Lung (tissue), 16 donors: ENCODE measurements around the gene CST11. TPM values are rescaled to one million over a fixed set of nuclear protein-coding genes. Genes with fewer than 3 reads are reported as not detected.

Source experiments
- ATAC-seq: fragments of 200-7000 bp; cut with Tn5 transposase; one replicate; pipeline ENCODE4 v1.9.1; 2020; ENCODE audit warnings: moderate number of reproducible peaks; ENCODE audit not compliant: insufficient read depth, low FRiP score
- DNase-seq, 3 donors: peaks; one replicate each; pipeline ENCODE4 v3.0.0-alpha.2; 2013 to 2017
- H3K27ac ChIP-seq, 2 donors: one replicate each; pipeline ENCODE4 v1.5.1; 2013; ENCODE audit warnings: mild to moderate bottlenecking in 2 of 2, moderate library complexity in 2 of 2, control low read depth in 1 of 2, inconsistent platforms in 1 of 2, low read depth in 1 of 2, low read length in 1 of 2
- H3K27me3 ChIP-seq, 3 donors: one replicate each; pipeline ENCODE4 v1.5.1; 2013; ENCODE audit warnings: low read length in 2 of 3; ENCODE audit not compliant: control insufficient read depth in 3 of 3, insufficient read depth in 3 of 3
- H3K36me3 ChIP-seq, 4 donors: one replicate each; pipeline ENCODE4 v1.5.1; 2013; ENCODE audit warnings: low read length in 4 of 4, mild to moderate bottlenecking in 1 of 4, moderate library complexity in 1 of 4; ENCODE audit not compliant: control insufficient read depth in 4 of 4, insufficient read depth in 4 of 4
- H3K4me1 ChIP-seq, 5 donors: one replicate each; pipeline ENCODE4 v1.5.1; 2013; ENCODE audit warnings: low read length in 5 of 5, mild to moderate bottlenecking in 2 of 5, moderate library complexity in 1 of 5; ENCODE audit not compliant: control insufficient read depth in 5 of 5, insufficient read depth in 5 of 5
- H3K4me3 ChIP-seq: one replicate; pipeline ENCODE4 v1.5.1; 2013; ENCODE audit warnings: mild to moderate bottlenecking, control low read depth, moderate library complexity
- H3K9ac ChIP-seq, 2 donors: one replicate each; pipeline ENCODE4 v1.5.1; 2013; ENCODE audit warnings: low read length in 2 of 2, control low read depth in 1 of 2; ENCODE audit not compliant: insufficient read depth in 1 of 2
- H3K9me3 ChIP-seq, 4 donors: one replicate each; pipeline ENCODE4 v1.5.1; 2013; ENCODE audit warnings: low read length in 3 of 4, mild to moderate bottlenecking in 1 of 4, moderate library complexity in 1 of 4; ENCODE audit not compliant: control insufficient read depth in 4 of 4, insufficient read depth in 3 of 4
- whole genome bisulfite sequencing, 2 donors: extraction: QIAGEN DNeasy Blood & Tissue Kit; methylation state at CpG; one replicate each; pipeline ENCODE4 v1.1.7; 2013; 5-methylcytosine and 5-hydroxymethylcytosine counted together
- long read RNA-seq, 5 donors: transcript quantifications; one replicate each; lab custom pipeline, GENCODE V29; 2026
- polyA plus RNA-seq, 2 donors: library from polyadenylated mRNA; stranded (reverse); fragments of 200-250 nt; gene quantifications; one replicate each; pipeline ENCODE4 v1.2.1, GENCODE V29; 2013
- total RNA-seq, 2 donors: library from RNA; depleted of rRNA in 1 of 2; stranded (reverse); fragments of >200 nt in 1 of 2; gene quantifications; one replicate each; pipeline ENCODE4 v1.2.1, GENCODE V29; 2014 to 2021
- TF ChIP-seq, protein P1 (sequence below): IDR thresholded peaks from 2 replicates; pipeline ENCODE4 v1.5.1; 2012; ENCODE audit warnings: mild to moderate bottlenecking; ENCODE audit errors: control extremely low read depth, extremely low read depth
- donor health status: control.
- donor health status: control.
- donor health status: Bipolar disorder and iron deficiency.
- donor health status: healthy.
- donor health status: DM: yes; HTN: yes; CAD: no.

The CST11 gene, protein sequence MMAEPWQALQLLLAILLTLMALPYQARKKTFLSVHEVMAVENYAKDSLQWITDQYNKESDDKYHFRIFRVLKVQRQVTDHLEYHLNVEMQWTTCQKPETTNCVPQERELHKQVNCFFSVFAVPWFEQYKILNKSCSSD
- total RNA-seq: not detected
- polyA plus RNA-seq: not detected
- long read RNA-seq, donor 1: 0 reads
- long read RNA-seq, donor 2: 0 reads
- long read RNA-seq, donor 3: 0 reads
- long read RNA-seq, donor 4: 0 reads
- long read RNA-seq, donor 5: 0 reads

DNA sequence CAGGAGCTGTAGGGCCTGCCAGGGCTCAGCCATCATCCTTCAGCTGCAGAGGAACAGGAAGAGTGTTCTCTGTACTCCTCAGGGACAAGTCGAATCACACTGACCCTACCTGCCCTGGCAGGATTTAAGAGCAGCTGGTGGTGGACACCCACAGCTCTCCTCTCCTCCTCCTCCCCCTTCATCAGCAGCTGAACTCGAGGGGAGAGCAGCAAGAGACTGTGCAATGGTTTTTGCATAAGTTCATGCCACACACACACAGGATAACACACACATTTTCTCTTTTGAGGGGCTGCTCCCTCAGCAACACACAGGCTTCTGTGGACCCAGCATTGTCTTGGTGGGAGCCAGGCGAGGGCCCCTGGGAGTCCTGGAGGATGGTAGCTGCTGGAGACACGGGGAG lies at the start of gene CST11:
Gene CST11 (minus strand): TSS at position 101 of the 400 bp plus-strand sequence. CDS start 65 bp downstream, at position 36.
- ATAC-seq (no peak), DNase-seq (no peak)
- Histone ChIP-seq H3K27ac (no peak within 1 kb of the TSS), H3K9ac (no peak within 1 kb of the TSS), H3K36me3 (no peaks in the 10 kb centered on the region), H3K4me3 (no peak within 1 kb of the TSS), H3K9me3 (peaks cover 0 to 6% (median 0%) of the 10 kb centered on the region in 4 donors), H3K27me3 (no peaks in the 10 kb centered on the region), H3K4me1 (no peaks in the 10 kb centered on the region)
- TF ChIP-seq, protein P1, sequence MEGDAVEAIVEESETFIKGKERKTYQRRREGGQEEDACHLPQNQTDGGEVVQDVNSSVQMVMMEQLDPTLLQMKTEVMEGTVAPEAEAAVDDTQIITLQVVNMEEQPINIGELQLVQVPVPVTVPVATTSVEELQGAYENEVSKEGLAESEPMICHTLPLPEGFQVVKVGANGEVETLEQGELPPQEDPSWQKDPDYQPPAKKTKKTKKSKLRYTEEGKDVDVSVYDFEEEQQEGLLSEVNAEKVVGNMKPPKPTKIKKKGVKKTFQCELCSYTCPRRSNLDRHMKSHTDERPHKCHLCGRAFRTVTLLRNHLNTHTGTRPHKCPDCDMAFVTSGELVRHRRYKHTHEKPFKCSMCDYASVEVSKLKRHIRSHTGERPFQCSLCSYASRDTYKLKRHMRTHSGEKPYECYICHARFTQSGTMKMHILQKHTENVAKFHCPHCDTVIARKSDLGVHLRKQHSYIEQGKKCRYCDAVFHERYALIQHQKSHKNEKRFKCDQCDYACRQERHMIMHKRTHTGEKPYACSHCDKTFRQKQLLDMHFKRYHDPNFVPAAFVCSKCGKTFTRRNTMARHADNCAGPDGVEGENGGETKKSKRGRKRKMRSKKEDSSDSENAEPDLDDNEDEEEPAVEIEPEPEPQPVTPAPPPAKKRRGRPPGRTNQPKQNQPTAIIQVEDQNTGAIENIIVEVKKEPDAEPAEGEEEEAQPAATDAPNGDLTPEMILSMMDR: no peak
- WGBS, 2 donors: 54 to 75% methylated on average over 4 of the region's 4 CpGs

DNA sequence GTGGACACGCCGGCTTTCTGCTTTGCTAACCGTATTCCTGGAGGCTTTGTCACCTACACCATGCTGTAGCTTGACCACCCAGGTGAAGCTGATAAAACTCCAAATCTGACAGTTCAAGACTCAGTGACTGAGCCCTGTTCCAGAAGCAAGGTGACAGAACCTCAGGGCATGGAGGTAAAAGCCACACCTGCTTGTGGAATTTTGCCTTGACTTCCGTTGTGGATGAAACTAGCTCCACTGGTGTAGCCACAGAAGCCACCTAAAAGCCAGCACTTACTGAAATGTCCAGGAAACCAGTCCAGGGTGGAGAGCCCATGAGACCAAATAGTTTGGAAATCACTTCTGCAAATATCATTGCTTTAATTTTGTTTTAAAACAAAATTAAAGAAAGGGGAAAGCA lies 49.2 kb upstream of the CST11 start:
- no peak for DNase-seq
- Histone ChIP-seq H3K27ac (no peak overlapping the region), H3K36me3 (no peaks in the 10 kb centered on the region), H3K27me3 (no peaks in the 10 kb centered on the region), H3K4me1 (peaks cover 0 to 4% (median 0%) of the 10 kb centered on the region in 5 donors), H3K4me3 (no peak overlapping the region), H3K9ac (no peak overlapping the region), H3K9me3 (peaks cover 0 to 3% (median 0%) of the 10 kb centered on the region in 4 donors)
- TF ChIP-seq, protein P1: no peak
- WGBS, 2 donors: 89 to 92% methylated on average over 4 of the region's 4 CpGs
- no peak for ATAC-seq

DNA sequence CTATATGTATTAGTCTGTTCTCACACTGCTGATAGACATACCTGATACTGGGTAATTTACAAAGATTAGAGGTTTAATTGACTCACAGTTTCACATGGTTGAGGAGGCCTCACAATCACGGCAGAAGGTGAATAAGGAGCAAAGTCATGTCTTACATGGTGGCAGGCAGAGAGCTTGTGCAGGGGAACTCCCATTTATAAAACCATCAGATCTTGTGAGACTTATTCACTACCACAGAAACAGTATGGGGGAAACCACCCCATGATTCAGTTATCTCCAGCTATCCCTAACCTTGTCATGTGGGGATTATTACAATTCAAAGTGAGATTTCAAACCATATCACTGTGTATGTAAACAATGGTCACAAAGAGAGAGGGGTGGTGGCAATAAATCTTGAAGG lies 44.9 kb upstream of the CST11 start:
- DNase-seq (no peak), ATAC-seq (no peak)
- Histone ChIP-seq H3K27me3 (no peaks in the 10 kb centered on the region), H3K4me1 (peaks cover 0 to 4% (median 0%) of the 10 kb centered on the region in 5 donors), H3K36me3 (no peaks in the 10 kb centered on the region), H3K9ac (no peak overlapping the region), H3K27ac (no peak overlapping the region), H3K9me3 (peaks cover 0 to 3% (median 0%) of the 10 kb centered on the region in 4 donors), H3K4me3 (no peak overlapping the region)
- TF ChIP-seq, protein P1: no peak
- 78 to 91% methylated on average over 1 of the region's 1 CpG for WGBS, 2 donors
